AG09319 (cell line): ENCODE results near the gene PPDPF.

Experiments
- DNase-seq: peaks from one replicate; pipeline ENCODE4 v3.0.0-alpha.2; 2010; ENCODE audit warnings: low read depth; ENCODE audit errors: extremely low read depth
- TF ChIP-seq, protein P1 (sequence below): IDR thresholded peaks from 2 replicates; pipeline ENCODE4 v1.5.1; 2011; ENCODE audit warnings: low read depth, mild to moderate bottlenecking, inconsistent platforms, low read length, moderate library complexity

The PPDPF gene

DNA sequence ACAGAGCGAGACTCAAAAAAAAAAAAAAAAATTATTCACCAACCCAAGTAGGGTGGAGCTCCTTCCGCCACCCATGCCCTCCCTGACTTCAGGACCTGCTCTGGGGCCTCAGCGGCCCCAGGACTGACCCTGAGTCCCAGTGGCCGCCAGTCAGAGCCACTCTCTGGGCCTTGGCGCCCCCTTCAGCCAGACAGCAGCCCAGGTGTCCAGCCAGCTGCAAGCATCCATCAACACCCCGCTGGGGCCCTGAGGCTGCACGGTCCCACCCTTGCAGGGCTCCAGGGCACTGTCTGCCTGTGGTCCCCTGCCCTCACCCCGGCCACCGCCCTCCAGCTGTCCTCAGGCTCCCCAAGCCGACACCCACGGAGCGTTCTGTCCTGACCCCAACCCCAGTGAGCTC lies 36.7 kb upstream of the PPDPF start:
- TF ChIP-seq, protein P1, sequence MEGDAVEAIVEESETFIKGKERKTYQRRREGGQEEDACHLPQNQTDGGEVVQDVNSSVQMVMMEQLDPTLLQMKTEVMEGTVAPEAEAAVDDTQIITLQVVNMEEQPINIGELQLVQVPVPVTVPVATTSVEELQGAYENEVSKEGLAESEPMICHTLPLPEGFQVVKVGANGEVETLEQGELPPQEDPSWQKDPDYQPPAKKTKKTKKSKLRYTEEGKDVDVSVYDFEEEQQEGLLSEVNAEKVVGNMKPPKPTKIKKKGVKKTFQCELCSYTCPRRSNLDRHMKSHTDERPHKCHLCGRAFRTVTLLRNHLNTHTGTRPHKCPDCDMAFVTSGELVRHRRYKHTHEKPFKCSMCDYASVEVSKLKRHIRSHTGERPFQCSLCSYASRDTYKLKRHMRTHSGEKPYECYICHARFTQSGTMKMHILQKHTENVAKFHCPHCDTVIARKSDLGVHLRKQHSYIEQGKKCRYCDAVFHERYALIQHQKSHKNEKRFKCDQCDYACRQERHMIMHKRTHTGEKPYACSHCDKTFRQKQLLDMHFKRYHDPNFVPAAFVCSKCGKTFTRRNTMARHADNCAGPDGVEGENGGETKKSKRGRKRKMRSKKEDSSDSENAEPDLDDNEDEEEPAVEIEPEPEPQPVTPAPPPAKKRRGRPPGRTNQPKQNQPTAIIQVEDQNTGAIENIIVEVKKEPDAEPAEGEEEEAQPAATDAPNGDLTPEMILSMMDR = no peak; the same call in 1 of the 2 replicates
- no peak for DNase-seq

DNA sequence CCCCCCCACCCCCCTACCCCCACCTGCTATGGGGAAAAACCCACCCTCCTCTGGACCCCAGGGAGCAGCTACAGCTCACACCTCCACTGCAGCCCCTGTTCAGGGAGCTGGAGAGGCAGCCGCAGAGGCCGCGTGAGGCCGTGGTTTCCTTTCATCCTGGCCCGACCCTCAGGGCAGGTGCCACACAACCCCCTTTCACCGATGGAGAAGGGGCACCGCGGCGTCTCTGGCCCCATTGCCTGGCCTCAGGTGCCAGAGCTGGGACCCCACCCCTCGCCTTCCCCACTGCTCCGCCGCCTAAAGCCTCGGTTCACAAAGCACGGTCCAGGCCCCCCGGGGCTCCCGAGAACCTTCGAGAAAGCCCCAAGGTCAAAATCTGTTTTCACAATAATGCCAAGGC lies 36.3 kb upstream of the PPDPF start:
- DNase-seq = no peak
- TF ChIP-seq, protein P1 = no peak

DNA sequence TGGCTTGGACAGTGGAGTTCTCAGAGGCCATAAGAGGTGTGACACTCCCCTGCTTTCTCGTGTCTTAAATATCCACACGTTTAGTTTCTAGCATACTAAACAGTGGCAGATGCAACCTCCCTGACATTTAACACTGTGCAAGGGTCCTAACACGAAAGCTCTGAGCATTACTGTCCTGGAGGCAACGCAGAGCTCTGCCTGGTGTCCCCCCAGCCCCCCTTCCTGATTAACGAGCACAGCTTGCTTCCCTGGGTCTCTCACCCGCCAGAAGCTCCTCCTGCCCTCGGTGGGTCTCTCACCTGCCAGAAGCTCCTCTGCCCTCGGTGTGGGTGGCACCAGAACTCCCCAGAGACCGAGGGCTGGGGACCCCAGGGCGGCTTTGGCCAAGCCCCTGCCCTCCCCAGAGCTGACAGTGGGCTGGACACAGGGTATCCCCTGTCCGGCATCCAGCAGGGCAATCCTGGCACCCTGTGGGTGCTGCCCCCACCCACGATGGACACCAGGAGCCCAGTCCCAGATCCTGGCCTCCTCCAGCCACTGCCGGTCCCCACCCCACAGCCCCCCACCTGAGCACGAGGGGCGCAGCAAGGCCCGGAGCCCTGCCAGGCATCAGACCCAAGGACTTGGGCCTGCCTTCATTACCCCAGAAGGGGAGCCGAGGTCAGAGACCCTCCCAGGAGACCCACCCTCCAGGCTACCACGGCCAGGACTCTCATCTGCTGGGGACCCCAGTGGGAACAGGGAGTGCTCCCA lies 35.7 kb upstream of the PPDPF start:
- no peak for DNase-seq
- TF ChIP-seq, protein P1 = no peak

DNA sequence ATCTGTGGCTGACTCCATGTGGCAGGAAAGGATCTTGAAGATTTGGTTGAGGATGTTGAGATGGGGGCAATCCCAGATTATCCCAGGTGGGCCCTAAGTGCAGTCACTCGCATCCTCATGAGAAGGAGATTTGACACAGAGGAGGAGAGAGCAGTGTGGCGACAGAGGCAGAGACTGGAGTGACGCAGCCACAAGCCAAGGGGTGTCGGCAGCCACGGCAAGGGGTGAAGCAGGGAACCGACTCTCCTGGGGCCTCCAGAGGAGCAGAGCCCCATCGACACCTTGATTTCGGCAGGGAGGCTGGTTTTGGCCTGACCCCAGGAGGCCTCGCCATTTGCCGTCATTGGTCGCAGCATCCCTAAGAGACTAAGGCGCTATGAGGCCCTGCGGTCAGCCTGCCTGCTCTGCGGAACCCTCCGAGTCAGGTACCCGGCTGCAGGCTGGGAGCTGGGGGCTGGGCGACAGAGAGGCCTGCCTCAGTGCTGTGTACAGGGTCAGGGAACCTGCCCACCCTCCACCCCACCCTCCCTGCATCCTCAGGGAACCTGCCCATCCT lies 34.2 kb upstream of the PPDPF start:
- no peak for DNase-seq
- TF ChIP-seq, protein P1 = no peak

DNA sequence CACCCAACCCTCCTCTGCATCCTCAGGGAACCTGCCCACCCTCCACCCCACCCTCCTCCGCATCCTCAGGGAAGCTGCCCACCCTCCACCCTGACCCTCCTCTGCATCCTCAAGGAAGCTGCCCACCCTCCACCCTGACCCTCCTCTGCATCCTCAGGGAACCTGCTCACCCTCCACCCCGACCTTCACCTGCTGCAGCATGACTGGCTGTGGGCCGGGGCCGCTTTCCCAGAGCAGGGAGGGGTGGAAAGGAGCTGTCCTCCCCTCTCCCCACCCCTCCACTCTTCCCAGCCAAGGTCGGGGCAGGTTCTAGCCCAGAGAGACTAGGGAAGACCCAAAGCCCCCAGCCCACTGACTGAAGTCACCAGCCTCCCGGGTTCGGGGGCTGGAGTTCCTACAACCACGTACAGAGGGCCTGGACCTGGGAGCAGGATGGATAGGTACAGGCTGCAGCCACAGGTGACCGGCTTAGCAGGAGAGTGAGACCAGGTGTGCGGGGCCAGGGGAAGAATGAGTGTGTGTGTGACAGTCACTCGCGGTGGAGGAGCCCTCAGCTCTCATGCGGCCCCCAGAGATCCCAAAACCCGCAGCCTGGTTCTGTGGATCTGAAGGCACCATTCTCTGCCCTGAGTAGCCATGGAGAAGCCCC lies 33.3 kb upstream of the PPDPF start:
- TF ChIP-seq, protein P1 = no peak
- no peak for DNase-seq

DNA sequence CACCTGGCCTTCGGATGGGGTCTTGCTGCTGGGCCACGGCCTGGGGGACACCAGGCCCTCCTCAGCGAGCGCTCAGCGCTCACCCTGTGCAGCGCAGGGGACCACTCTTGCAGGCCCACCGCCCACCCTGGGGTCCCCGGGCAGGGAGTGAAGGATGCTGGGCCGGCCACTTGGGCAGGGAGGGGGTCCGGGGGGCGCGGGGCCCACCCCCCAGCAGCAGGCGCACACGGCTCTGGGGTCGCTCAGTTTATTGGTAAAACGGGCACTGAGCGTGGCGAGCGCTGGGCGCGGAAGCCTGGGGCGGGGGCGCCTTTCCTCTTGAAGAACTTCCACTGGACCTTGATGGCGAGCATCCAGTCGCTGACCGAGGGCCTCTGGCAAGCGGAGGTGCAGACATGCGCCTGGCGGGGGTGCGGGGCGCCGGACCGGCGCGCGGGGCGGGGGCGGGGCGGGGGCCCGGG lies 32.8 kb upstream of the PPDPF start:
- TF ChIP-seq, protein P1 = no peak
- no peak for DNase-seq
